GM18873 (cell line): ENCODE data around the gene OLAH.
"Not testable (repeated sequence)": the region's sequence is repeated elsewhere in the genome, so short reads cannot be mapped to it uniquely, and the experiment has no call there.

Source experiments
- ATAC-seq: cut with Tn5 transposase; IDR thresholded peaks from one replicate; pipeline ENCODE4 v1.9.1; 2021; ENCODE audit warnings: mild to moderate bottlenecking, moderate library complexity, moderate number of reproducible peaks; ENCODE audit not compliant: unreplicated experiment, low FRiP score

OLAH gene

DNA sequence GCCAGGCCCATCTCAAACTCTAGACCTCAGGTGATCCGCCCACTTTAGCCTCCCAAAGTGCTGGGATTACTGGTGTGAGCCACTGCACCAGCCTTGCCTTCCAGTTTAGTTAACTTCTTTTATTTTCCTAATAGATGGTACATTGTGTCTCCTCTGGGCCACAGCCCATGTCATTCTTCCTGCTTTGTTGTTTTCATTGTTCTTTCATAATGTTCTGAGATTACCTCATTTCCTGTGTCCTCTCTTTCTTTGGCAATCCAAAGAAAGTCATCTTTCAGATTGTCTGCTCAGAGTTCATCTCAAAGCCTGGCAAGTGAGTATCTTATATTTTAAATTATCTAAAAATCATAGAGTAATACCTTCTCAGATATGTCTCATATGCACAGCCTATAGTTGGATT, at the start of gene OLAH:
OLAH (plus strand) TSS at position 270 of the 400 bp plus-strand sequence. CDS start 3,346 bp downstream, outside the sequence.
- no peak for ATAC-seq

DNA sequence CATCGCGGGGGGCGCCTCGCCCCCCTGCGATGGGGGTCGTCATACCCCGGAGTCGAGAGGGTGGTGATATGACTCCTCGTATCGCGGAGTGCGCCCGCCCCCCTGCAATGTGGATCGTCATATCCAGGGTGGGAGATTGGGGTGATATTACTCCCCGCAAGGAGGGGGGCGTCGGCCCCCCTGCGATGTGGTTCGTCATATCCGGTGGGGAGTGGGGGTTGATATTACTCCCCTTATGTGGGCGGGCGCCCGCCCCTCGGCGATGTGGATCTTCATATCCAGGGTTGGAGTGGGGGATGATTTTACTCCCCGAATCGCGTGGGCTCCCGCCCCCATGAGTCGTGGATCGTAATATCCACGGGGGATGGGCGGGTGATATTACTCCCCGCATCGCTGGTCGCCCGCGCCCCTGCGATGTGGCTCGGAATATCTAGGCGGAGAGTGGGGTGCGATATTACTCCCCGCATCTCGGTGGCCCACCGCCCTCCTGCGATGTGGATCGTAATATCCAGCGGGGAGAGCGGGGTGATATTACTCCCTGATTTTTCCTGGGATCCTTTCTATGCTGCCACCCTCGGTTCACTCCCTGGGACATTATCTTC, 47.7 kb upstream of the OLAH start:
- ATAC-seq = no peak

DNA sequence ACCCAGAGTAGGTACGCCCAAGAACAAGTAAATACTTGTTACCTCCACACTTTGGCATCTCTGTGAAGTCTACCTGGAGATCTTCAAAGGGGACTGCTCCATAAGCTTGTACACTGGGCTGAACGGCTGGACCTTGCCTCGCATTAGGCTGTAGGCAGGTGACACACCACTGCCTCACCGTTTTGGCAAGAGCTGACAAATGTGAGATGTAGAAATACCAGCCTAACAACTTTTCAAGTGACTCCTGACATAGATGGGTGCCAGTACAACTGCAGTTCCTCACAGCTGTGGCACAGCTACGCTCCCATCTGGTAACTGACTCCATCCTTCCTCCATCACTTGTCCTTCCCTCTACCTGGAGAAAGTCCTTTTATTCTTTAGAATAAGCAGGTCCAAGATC, 30.2 kb upstream of the OLAH start:
- not testable (repeated sequence) for ATAC-seq

DNA sequence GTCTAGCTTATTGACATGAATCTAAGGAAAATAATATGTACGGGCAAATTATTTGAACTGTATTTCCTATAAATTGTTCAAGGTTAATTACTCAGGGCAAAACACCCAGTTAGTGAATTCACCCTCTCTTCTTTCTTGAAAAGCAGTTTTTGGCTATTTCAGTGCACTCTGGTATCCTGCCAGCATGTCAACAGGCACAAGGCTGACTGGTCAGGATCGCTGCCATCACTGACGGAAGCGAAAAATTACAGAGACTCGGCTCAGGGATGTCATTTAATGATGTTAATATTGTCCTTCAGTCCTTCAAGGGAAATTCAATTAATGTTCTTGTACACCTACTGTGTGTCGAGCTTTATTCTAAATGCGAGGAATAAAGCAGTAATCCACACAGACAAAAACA, 28.3 kb upstream of the OLAH start:
- no peak for ATAC-seq

DNA sequence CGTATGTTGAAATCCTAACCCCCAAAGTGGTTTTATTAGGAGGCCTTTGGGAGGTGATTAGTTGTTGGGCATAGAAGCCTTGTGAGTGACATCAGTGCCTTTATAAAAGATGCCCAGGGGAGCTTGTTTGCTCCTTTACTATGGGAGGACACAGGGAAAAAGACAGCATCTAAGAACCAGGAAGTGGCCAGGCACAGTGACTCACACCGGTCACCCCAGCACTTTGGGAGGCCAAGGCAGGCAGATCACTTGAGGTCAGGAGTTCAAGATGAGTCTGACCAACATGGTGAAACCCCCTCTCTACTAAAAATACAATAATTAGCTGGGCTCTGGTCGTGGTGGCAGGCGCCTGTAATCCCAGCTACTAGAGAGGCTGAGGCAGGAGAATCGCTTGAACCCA, 22.8 kb upstream of the OLAH start:
- ATAC-seq = not testable (repeated sequence)

DNA sequence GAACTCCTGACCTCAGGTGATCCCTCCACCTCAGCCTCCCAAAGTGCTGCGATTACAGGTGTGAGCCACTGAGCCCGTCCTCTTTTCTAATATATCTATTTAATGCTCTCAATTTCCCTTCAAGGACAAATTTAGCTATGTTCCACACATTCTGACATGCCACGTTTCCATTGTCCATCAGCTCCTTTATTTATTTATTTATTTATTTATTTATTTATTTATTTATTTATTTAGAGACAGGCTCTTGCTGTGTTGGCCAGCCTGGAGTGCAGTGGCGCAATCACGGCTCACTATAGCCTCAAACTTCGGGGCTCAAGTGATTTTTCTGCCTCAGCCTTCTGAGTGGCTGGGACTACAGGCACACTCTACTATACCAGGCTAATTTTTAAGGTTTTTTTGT, 20.7 kb upstream of the OLAH start:
- not testable (repeated sequence) for ATAC-seq

DNA sequence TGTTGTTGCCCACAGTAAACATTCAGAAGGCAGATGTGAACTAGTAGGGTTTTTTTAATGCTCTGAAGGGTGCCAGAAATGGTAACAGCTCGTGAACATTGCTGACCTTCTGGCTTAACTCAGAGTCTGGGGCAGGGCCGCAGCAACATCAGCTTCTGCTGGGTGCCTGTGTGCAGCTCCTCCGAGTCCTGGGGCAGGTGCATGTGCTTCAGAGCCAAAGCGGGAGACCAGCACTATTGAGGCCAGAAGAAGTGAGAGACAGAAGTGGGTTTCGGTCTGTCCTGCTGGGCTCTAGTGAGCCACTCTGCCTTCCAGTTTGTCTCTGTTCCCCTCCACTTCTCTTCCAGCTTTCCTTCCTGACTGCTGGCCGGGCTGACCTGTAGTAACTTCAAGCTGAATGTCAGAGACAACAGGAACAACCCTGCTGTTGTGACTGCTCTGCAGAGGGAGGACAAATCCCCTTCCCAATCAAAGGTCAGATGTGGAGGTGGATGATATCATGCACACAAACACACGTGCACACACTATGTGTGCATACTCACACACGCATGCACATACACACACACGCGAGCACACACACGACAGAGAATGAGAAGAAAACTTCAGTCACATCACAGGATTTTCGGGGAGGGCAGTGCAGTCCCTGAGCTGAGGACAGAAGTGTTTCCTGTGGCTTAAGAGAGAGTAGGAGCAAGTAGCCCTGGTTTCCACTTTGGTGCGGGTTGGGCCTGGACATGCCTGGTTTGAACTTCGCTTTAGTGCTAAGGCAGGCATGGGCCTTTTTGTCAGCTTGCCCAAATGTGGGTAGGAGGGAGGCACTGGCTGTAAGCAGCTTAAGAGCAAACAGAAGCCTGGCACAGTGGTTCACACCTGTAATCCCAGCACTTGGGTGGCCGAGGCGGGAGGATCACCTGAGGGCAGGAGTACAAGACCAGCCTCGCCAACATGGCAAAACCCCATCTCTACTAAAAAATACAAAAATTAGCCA, 19.4 kb upstream of the OLAH start:
- not testable (repeated sequence) for ATAC-seq

DNA sequence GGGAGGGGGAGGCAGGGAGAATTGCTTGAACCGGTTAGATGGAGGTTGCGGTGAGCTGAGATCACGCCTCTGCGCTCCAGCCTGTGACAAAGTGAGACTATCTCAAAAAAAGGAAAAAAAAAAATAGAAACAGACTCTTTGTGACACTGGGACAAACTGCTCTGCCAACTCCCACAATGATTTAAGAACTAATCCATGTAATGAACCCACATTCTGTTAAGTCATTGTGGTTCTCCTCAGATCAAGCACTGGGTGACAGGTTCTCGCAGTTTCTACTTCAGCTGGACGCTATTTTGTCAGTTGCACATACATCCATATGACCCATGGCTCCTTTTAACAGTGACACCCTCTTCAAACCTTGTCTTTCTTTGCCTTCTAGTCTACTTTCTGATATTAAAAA, 18.7 kb upstream of the OLAH start:
- ATAC-seq = not testable (repeated sequence)

DNA sequence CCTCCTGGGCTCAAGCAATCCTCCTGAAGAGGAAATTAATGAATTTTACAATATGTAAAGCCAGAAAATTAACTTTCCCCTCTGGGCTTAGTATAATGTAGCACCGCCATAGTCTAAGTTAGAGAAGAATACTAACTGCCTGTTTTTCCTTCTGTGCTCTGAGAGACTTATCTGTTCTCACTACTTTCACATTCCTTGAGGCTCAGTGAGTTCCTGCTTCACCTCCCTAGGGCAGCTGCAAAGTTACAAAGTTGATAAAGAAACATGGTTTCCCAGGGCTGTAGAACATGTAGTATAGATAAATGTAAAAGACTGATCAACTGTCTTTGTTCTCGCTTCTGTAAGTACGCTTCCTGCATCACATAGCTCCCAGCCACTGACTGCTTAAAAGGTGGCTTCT, 16.0 kb upstream of the OLAH start:
- ATAC-seq = no peak

DNA sequence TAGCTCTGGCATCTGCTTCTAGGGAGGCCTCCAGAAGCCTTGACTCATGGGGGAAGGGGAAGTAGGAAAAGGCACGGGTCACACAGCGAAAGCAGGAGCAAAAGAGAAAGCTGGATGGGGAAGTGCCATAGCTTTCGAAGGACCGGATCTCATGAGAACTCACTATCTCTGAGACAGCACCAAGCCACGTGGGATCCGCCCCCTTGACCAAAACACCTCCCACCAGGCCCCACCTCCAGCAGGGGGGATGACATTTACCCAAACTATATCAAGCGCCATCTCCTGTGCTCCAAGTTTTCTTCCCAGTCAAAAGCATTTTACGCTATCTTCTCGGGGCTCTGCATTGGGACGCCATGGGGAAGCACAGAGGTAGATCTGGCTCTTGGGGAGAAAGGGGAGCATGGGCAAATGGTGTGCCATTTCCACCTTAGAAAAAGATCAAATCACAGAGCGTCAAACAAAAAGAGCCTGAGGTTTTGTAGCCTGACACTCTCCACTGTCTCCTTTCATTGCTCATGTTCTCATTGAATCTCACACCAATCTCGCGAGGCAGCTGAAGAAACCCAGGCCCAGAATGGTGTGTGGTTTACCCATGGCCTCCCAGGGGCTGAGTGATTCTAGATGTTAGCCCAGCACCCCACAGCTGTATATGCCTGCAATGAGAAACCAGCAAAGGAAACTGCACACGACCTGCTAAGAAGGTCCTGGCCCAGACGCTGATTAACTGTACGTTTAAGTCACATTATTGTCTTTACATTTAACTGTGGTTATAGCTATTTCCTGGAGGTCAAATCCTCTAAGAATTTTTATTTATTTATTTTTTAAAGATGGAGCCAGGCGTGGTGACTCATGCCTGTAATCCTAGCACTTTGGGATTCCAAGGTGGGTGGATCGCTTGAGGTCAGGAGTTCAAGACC, 8.1 kb upstream of the OLAH start:
- ATAC-seq = no peak

DNA sequence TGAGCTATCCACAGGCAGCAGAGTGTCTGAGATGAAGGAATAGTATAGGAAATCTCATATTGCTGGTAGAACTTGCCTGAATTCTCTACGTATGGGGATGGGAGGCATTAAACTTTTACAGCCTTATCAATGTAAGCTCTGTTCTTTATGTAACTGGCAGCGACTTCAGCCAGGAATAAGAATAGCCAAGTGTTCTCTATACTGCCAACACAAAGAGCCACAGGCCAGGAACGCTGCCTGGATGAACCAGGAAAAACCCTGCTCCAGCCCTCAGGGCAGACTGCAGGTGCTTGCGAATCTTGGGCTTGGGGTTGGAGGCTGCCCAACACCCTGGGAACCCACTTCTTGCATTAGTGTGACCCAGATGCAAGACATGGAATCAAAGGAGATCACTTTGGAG, 6.1 kb upstream of the OLAH start:
- ATAC-seq = no peak

DNA sequence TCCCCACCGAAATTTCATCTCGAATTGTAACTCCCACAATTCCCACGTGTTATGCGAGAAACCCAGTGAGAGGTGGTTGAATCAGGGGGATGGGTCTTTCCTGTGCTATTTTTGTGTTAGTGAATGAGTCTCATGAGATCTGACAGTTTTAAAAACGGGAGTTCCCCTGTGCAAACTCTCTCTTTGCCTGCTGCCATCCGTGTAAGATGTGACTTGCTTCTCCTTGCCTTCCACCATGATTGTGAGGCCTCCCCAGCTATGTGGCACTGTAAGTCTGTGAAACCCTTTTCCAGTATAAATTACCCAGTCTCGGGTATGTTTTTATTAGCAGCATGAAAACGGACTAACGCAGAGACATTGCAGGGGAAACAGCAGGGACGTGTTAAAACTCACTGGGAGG, 5.3 kb upstream of the OLAH start:
- no peak for ATAC-seq

DNA sequence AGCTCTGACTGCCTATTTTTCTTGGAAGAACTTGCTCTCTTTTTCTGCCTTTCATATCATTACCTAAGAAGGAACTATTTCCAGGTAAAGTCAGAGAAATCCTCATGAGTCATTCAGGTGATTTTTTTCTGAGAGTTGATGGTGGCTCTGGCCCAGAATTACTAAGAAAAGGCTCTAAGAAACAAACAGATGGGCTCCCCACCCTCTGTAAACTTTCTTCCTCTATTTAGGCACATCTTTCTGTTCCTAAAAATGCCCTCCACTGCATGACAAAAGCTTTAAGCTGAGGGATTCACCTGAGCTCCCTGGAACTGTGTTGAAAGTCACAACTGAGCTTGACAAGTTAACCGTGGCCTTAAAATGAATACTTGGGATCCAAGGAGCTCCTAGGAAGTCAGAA, 1.6 kb downstream of the OLAH start:
- no peak for ATAC-seq

DNA sequence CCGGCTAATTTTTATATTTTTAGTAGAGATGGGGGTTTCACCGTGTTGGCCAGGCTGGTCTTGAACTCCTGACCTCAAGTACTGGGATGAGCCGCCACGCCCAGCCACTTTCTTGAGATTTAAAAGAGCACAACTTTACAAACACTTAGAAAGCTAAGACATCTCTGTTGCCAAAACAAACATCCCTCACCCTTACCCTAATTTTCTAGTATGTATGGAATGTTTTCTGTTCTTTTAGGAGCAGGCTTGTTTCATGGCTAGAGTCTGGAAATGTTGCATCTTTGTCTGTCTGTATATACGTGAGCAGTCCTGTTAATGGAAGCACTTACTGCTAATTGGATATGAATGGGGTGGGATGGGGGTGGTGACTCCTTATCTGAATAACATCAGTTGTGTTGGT, 2.9 kb downstream of the OLAH start:
- no peak for ATAC-seq

DNA sequence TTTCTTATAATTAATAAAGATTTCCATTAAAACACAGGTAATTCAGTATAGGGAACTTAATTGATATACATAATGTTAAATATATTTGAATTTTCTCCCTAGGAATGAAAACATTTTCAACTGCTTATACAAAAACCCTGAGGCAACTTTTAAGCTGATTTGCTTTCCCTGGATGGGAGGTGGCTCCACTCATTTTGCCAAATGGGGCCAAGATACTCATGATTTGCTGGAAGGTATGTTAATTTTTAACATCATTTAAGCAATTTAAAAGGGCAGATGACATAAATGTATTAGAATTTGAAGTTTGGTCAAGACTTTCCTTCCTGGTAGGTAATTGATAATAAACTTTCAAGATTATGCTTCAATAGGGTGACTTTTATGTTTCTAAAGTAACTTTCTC, 5.8 kb downstream of the OLAH start:
- no peak for ATAC-seq

DNA sequence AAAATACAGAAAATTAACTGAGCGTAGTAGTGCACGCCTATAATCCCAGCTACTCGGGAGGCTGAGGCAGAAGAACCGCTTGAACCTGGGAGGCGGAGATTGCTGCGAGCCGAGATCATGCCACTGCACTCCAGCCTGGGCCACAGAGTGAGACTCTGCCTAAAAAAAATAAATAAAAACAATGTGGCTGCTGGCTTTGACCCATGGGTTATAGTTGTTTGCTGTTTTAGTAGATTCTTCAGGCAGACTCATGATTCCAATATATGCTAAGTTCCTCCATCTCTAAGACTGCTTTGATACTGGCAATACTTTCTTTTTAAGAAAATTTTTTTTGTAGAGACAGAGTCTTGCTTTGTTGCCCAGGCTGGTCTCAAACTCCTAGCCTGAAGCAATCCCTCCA, 8.4 kb downstream of the OLAH start:
- no peak for ATAC-seq

DNA sequence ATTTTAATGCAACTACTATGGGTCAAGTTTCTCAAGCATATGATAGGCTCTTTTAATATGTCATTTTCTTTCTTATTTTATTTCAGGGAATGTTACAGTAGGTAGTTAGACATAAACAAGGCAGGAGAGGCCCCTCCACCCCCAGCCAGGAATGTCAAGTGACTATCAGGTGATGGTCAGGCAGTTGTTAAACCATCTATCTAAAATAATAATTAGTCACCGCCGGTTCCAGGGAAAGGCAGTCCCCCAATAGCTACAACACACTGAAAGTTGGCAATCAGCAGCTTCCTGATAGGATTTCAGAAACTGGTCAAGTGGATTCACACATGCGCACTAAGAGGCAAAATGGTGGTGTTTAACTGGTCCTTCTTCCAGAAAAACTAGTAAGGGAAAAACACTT, 9.3 kb downstream of the OLAH start:
- no peak for ATAC-seq

DNA sequence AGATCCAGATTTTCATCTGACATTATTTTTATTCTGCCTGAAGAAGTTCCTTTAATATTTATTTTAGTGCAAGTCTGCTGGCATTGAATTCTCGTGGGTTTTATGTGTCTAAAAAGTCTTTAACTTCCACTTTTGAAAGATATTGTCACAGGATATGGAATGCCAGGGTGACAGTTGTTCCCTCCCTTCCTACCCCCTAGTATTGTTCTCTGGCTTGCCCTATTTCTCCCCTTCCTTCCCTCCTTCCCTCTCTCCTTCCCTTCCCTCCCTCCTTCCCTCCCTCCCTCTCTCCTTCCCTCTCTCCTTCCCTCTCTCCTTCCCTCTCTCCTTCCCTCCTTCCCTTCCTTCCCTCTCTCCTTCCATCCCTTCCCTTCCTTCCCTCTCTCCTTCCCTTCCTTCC, 14.9 kb downstream of the OLAH start:
- no peak for ATAC-seq

DNA sequence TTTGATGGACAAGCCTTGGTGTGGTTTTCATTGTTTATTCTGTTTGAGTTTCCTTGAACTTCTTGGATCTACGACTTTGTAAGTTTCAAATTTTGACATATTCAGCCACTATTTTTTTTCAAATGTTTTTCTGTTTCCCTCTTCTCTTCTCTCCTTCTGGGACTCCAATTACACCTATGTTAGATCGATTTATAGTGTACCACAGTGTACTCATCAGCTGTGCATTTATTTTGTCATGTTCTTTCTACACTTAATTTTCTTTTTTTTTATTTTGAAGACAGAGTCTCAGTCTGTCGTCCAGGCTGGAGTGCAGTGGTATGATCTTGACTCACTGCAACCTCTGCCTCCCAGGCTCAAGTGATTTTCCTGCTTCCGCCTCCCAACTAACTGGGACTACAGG, 16.2 kb downstream of the OLAH start:
- no peak for ATAC-seq

DNA sequence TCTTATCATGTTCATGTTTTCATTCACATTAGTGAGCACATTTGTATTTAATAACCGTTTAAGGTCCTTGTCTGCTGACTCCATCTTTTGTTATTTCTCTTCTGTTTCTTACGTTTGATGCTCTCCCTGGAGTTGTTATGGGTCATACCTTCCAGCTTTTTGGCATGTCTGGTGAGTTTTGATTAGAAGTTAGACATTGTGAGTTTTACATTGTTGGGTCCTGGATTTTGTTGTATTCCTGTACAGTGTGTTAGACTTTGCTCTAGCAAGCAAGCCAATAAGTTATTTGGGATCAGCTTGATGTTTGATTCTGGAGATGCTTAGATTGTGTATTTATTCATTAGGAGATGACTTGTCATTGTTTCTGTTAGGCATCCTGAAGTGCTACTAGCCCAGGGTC, 16.9 kb downstream of the OLAH start:
- ATAC-seq = no peak

DNA sequence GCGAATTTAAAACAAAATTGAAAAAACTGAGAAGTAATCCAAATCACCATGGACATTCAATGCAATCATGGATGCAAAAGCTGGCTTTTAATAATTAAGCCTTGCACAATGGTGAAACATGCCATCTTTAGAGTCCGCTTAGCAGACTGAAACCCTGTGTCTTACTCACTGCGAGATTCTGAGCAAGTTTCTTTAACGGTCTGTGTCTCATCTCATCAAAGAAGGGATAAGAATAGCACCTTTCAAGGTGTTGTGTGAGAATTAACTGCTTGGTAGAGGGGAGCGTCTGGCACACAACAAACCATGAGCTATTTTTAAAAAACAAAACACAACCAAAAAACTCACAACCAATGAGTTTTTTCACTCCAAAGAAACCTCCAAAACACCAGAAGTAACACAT, 23.4 kb downstream of the OLAH start:
- no peak for ATAC-seq
